GM19239 (cell line): ENCODE data around the gene CTRB1.
"Not testable (repeated sequence)": the region's sequence is repeated elsewhere in the genome, so short reads cannot be mapped to it uniquely, and the experiment has no call there.

Source experiments
- DNase-seq: peaks from one replicate; pipeline ENCODE4 v3.0.0; 2011; ENCODE audit warnings: low spot score; ENCODE audit not compliant: insufficient read length
- FAIRE-seq: peaks from 2 replicates; lab custom pipeline; 2011; peaks lifted over from hg19 to GRCh38; lab: Jason Lieb, UNC

The CTRB1 gene

DNA sequence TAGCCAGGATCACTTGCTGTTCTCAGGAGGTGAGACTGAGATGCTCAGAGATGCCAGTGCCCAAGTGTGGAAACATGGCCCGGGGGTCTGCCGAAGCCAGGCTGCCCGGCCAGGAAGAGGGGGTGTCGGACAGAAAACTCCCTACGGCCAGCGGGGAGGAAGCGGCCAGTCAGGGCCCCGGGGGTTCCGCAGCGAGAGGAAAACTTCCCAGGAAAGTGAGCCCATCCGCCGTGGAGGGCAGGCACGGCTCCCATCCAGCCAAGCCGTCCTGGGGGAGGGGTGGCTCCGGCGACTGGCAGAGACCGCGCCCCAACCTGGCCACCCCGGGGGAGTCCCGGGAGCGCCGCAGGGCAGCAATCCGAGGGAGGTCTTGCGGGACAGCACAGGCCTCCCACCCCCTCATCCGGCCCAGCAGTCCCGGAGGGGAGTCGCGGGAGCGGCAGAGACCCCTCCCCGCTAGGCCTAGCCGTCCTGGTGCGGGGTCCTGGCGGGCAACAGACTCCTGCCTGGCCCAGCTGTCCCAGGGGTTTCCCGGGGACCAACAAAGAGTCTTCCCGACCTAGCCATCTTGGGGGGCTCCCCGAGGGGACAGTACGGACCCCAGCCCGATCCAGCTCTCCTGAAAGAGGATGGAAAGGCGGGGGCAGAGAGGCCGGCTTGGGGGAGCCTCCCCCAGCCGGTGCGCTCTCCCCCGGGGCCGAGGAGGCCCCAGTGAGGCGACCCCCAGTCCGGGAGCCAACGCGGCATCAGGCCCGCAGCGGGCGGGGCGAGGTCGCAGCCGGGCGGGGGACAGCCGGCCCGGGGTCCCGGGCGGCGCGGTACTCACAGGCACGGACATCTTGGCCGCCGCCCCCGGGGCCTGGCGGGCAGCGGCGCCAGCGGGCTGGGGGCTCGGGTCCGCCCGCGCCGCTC lies 46.5 kb downstream of the CTRB1 start:
- no peak for DNase-seq
- no peak for FAIRE-seq

DNA sequence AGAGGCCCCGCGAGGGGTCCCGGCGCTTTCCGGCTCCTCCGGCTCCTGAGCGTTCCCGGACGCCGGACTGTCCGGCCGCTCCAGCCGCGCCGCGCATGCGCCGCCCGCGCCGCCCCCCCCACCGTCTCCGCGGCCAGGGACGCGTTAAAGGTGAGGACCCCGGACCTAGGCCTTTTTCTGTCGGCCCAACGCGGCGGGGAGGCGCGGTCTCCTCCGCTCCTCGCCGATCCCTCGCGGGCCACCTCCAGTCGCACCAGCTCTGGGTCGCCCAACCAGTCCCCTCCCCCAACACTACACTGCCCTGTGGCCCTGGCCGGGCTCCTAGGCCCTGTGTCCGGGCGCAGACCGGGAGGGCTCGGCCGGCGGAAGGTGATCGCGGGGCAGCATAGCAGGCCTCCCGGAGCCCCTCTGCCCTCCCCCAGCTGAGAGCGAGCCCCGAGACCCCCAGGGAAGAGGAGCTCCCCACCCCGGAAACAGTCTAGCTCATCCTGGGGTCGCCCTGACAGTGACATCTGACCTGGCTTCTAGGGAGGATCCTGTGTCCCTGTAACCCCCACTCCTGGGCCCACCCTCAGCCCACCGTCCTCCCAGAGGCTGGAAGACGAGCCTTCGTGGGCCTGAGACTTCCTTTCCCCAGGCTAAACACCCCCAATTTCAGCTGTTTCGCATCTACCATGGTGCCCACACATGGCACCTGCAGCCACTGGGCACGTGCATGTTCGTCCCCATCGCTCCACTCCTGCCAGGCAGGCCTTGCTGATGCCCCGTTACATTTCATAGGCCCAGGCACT lies 47.3 kb downstream of the CTRB1 start:
- peak; percentile 97 for DNase-seq
- peak; percentile 33 for FAIRE-seq

DNA sequence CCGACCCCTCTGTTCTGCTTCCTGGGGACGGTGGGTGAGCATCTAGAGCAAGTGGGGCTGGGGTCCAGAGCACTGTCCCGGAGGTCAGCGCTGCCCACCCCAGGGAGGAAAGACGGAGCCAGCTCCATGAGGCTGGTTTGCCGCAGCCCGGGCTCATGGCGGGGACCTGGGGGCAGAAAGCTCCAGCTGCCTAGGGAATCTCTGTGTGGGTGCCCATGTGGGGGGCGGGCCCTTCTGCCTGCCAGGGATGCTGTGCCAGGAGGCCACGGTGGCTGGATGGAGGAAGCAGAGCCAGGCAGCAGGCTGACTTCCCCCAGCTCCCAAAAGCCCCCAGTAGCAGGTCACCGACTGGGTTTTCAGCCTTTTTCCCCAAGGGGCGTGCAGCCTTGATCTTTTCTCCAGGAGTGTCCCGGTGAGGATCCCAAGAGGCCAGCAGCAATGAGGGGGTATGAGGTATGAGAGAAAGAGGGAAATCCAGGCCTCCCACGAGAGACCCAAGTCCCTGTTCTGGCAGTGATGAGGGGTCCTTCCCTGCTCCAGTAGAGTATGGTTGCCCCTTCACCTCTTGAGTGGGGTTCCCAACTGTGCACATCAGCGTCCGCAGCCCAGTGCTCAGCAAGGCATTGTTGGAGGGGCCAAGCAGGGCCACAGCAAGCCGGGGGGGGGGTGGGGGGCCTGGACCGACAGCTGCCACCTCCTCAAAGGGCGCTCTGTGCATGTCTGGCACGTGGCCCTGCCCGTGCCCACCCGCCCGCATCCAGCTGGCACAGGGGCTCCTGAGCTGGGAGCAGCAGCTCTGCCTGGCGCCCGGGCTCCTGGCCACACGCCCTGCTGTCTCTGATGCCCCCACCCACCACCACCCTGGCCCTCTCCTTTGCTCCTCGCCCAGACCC lies 48.2 kb downstream of the CTRB1 start:
- no peak for FAIRE-seq
- no peak for DNase-seq

DNA sequence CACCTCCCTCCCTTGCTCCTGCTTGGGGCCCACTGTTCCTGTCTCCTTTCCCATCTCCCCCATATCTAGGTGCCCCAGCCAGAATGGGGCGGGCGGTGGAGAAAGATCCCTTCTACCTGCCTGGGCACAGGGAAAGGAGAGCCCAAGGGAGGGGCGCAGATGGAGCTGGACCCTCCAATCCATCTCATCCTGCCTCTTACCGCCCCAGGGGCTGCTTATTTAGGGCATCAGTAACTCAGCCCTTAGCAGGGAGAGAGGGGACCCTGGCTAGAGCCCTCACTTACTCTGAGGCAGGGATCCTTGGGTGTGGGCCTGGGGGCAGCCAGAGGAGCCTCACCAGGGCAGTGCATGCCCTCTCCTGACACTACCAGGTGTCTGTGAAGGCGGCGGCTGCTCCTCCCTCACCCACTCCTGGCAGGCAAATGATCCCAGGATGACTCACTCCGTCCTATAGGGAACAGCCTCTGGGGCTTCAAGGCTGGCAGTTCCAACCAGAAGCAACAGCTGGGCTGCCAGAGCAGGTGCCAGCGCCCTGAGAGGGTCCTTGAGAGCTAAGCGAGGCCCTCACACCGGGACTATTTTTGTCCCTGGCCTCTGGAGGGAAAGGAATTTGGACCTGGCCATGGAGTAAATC lies 49.0 kb downstream of the CTRB1 start:
- FAIRE-seq (no peak), DNase-seq (no peak)

DNA sequence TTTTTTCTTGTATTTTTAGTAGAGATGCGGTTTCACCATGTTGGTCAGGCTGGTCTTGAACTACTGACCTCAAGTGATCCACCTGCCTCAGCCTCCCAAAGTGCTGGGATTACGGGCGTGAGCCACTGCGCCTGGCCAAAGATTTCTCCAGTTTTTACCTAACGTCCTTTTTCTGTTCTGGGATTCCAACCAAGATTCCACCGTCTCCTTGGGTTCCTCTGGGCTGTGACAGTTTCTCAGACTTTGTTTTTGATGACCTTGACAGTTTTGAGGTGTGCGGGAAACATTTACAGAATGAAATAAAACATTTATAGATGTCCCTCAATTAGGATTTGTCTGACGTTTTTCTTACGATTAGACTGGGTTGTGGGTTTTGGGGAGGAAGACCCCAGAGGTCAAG lies 50.6 kb downstream of the CTRB1 start:
- DNase-seq, FAIRE-seq: not testable (repeated sequence)

DNA sequence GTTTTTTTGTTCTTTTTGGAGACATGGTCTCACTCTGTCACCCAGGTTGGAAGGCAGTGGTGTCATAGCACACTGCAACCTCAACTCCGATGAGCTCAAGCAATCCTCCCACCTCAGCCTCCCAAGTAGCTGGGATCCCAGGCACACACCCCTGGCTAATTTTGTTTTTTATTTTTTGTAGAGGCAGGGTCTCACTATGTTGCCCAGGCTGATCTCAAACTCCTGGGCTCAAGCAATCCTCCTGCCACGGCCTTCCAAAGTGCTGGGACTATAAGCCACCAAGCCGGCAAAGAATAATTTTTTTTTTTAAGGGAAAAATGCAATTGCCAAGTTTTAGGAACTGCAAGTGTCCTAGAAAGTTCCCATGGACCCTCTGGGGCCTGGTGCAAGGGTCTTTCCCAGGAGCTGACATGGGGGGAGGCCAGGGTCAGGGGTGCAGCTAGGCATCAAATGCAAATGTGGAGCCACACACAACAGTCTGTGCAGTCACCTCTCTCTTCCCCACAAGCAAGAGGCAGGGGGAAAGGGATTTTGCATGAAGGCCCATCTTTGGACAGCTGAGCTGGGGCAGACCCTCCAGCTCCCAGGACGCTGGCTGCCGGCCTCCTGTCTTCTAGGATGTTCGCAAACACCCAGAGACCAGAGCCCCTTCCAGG lies 52.8 kb downstream of the CTRB1 start:
- DNase-seq (no peak), FAIRE-seq (no peak)

DNA sequence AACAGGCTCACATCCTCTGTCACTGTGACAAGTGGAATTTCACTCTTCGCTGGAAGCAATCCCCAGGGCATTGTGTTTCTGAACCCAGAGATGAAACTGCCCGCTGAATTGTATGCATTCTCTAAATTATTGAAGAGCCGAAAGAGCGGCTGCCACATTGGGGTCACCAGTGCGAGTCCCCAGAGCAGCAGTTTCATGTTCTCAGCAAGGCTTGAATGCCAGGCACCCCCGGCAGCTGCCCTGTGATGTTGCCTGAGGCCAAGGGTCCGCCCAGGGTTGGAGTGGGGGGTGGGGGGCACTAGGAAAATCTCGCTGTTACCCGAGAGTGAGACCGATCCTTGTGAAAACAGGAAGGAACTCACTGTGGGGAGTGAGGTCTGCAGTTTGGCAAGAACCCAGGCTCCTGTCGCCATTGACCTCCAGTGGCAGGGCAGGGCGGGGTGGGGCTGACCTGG lies 53.3 kb downstream of the CTRB1 start:
- peak; percentile 35 for FAIRE-seq

DNA sequence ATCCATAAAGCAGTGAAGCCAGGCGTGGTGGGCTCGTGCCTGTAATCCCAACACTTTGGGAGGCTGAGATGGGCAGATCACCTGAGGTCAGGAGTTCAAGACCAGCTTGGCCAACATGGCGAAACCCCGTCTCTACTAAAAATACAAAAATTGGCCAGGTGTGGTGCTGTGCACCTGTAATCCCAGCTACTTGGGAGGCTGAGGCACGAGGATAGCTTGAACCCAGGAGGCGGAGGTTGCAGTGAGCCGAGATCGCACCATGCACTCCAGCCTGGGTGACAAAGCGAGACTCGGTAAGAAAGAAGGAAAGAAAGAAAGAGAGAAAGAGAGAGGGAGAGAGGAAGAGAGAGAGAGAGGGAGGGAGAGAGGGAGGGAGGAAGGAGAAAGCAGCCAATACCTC lies 53.8 kb downstream of the CTRB1 start:
- FAIRE-seq, DNase-seq: not testable (repeated sequence)

More for the DNA sequence above, 53.3 kb downstream of the CTRB1 start:
- no peak for DNase-seq

DNA sequence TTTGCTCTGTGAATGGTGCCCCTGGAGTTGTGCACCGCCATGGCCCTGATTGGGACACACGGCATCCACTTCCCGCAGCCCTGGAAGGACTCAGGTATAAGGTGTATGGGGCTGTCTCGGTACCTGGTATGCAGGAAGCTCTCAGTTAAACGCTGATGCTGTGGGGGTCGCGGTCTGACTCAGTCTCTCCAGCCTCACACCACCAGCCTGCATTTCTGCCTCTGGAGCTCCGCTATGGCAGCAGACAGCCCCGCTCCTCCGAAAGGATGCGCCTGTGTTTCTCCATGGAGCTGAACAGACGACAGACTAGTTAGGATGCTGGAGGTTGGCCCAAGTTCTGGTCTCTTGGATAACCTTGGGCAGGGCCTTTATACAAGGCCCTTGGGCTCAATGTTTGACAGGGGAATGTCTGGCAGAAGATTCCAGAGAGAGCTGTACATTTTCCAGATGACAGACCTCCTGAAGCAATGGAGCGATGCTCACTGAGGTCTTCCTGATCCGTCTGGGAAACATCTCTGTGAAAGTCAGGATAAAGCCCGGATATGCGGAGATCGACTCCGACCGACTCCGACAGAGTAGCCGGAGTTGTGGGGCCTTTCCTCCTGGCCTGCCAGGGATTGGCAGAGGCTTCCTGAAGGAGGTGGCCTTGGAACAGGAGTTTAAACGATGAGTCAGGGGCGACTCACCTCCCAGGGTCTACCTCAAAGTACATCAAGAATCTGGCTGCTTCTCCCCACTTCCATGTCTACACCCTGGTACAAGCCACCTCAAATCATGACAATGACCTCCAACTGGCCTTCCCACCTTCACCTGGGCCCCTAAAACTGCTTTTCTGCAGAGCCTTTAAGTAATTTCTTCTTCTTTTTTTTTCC lies 54.5 kb downstream of the CTRB1 start:
- no peak for DNase-seq
- no peak for FAIRE-seq
